H1 (cell line): Measurements from ENCODE around the gene GZMM. TPM values are rescaled to one million over a fixed set of nuclear protein-coding genes. Genes with fewer than 3 reads are reported as not detected.

Experiments used
- CBX5 ChIP-seq: fragments of 300-800, 300-1000 bp; sonication (generic); IDR thresholded peaks from 2 replicates; pipeline ENCODE4 v1.7.1; 2016; ENCODE audit warnings: antibody characterized with exemption, low read length, low read depth
- TAF7 ChIP-seq: optimal IDR thresholded peaks from 2 replicates; pipeline ENCODE3; 2011; ENCODE audit warnings: low read depth, mild to moderate bottlenecking, inconsistent platforms, low read length, moderate library complexity, borderline replicate concordance
- polyA plus RNA-seq, 7 experiments: library from polyadenylated mRNA; depleted of rRNA in 3 of 7; stranded (reverse) in 5 of 7; unstranded in 2 of 7; fragments of >200 nt in 5 of 7; fragments of 200-250 nt in 2 of 7; gene quantifications; 1 replicate in 5 of 7; 2 replicates in 1 of 7; 4 replicates in 1 of 7; pipeline versions ENCODE4 v1.2.1 to v1.2.3, GENCODE V29; 2011 to 2013; ENCODE audit warnings: missing spikeins in 2 of 7, mixed read lengths in 2 of 7
- total RNA-seq: library from RNA; stranded (reverse); fragmentation: NEBNext Ultra II Directional; extraction: Animal tissue kit (Norgen Biotek cat#: 25700); gene quantifications from 2 replicates; pipeline ENCODE4 v1.2.1, GENCODE V29; 2021

Gene GZMM
- total and polyA plus RNA-seq, 2 of the 8 experiments (the other 6 are each of a cell fraction or from before 2014, with no cell fraction given) = 0.09 to 0.32 TPM

DNA sequence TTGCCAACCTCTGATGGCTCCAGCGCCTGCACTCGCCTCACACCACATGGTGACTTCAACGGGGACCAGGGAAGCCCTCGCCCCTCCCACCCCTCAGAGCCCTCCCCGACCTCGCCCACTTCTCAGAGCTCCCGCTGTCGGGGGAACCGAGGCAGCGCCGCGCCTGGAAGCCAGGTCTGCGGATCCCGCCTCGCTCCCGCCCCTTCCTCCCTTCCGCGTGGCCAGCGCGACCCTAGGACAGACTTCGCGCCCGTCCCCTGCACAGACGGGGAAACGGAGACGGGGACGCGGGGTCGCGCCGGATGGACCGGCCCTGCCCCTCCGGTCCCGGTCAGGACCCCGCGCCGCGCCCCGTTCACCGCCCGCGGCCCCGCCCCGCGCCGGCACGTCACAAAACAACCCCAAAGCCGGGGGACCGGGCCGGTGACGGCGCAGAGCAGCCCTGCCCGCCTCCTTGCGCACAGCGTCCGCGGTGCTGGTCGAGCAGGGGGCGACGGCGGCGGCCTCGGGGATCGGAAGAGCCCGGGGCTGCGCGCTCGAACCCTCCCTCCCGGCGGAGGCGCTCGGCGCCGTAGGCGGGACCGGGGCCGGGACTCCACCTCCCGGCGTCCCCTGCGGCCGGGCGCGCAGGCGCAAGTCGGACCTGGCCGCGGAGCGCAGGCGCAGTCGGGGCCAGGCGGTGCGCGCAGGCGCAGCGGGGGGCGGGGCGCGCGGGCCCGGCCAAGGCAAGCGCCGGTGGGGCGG, 12.7 kb upstream of the GZMM start (continued):
- no peak for TF ChIP-seq CBX5
- TF ChIP-seq TAF7 = no peak
- TF ChIP-seq, all 59 proteins: peak for 13
